ENCODE results near the gene EFL1. TPM values are rescaled to one million over a fixed set of nuclear protein-coding genes. Genes with fewer than 3 reads are reported as not detected.

Gene EFL1
- total and polyA plus RNA-seq, 7 donors = 9.2 to 19.7 (median 13.1) TPM

- Histone ChIP-seq H3K27ac (no peak overlapping the region), H3K36me3 (ENCODE audit: insufficient read depth in 1 of 2, low read depth in 1 of 2) (no peaks in the 10 kb centered on the region), H3K27me3 (ENCODE audit: insufficient read depth in 3 of 3, low read length in 2 of 3) (no peaks in the 10 kb centered on the region), H3K9me3 (no peaks in the 10 kb centered on the region), H3K4me3 (no peak overlapping the region), H3K4me1 (peaks cover 10% of the 10 kb centered on the region)
- ATAC-seq (no peak), DNase-seq (no peak)
- WGBS, 3 donors = 92 to 97% (median 95%) methylated on average over 2 of the region's 2 CpGs
- intact Hi-C loops (cut with DNase I) = no loop called here
- no peak for TF ChIP-seq CTCF (IDR thresholded peaks at IDR 0.05)
These were observed 86.0 kb downstream of the EFL1 start for GRCh38 chr15:82176542-82176941.

GRCh38 chr15:82174471-82175235 lies 87.9 kb downstream of the EFL1 start:
- WGBS, 3 donors = 90 to 94% (median 92%) methylated on average over 5 of the region's 5 CpGs
- Histone ChIP-seq H3K9me3 (no peaks in the 10 kb centered on the region), H3K4me3 (no peak overlapping the region), H3K27ac (no peak overlapping the region), H3K36me3 (ENCODE audit: insufficient read depth in 1 of 2, low read depth in 1 of 2) (no peaks in the 10 kb centered on the region), H3K27me3 (ENCODE audit: insufficient read depth in 3 of 3, low read length in 2 of 3) (no peaks in the 10 kb centered on the region), H3K4me1 (peaks cover 13% of the 10 kb centered on the region)
- DNase-seq (no peak), ATAC-seq (no peak)
- intact Hi-C loops (cut with DNase I) = no loop called here
- TF ChIP-seq CTCF (IDR thresholded peaks at IDR 0.05) = no peak

GRCh38 chr15:82173108-82173507 lies 89.4 kb downstream of the EFL1 start:
- Histone ChIP-seq H3K9me3 (no peaks in the 10 kb centered on the region), H3K27me3 (ENCODE audit: insufficient read depth in 3 of 3, low read length in 2 of 3) (no peaks in the 10 kb centered on the region), H3K36me3 (ENCODE audit: insufficient read depth in 1 of 2, low read depth in 1 of 2) (no peaks in the 10 kb centered on the region), H3K27ac (no peak overlapping the region), H3K4me3 (no peak overlapping the region), H3K4me1 (peaks cover 13% of the 10 kb centered on the region)
- TF ChIP-seq CTCF (IDR thresholded peaks at IDR 0.05) = no peak
- intact Hi-C loops (cut with DNase I) = no loop called here
- WGBS, 3 donors = 94 to 100% (median 97%) methylated on average over 1 of the region's 1 CpG
- no peak for DNase-seq
- no peak for ATAC-seq

GRCh38 chr15:82172506-82172905 lies 90.0 kb downstream of the EFL1 start:
- Histone ChIP-seq H3K9me3 (no peaks in the 10 kb centered on the region), H3K36me3 (ENCODE audit: insufficient read depth in 1 of 2, low read depth in 1 of 2) (no peaks in the 10 kb centered on the region), H3K27ac (no peak overlapping the region), H3K4me3 (no peak overlapping the region), H3K4me1 (peaks cover 7% of the 10 kb centered on the region), H3K27me3 (ENCODE audit: insufficient read depth in 3 of 3, low read length in 2 of 3) (no peaks in the 10 kb centered on the region)
- DNase-seq (no peak), ATAC-seq (no peak)
- no peak for TF ChIP-seq CTCF (IDR thresholded peaks at IDR 0.05)
- 93 to 94% (median 94%) methylated on average over 4 of the region's 4 CpGs for WGBS, 3 donors
- intact Hi-C loops (cut with DNase I) = no loop called here

- intact Hi-C loops (cut with DNase I) = no loop called here
- H3K4me3 ChIP-seq = no peak overlapping the region
- no peaks in the 10 kb centered on the region for H3K9me3 ChIP-seq
- WGBS, 3 donors = 92 to 100% (median 95%) methylated on average over 2 of the region's 2 CpGs
- no peak for TF ChIP-seq CTCF (IDR thresholded peaks at IDR 0.05)
- no peaks in the 10 kb centered on the region for H3K27me3 ChIP-seq (ENCODE audit: insufficient read depth in 3 of 3, low read length in 2 of 3)
- no peak for DNase-seq
- no peak overlapping the region for H3K27ac ChIP-seq
- ATAC-seq = no peak
- H3K36me3 ChIP-seq (ENCODE audit: insufficient read depth in 1 of 2, low read depth in 1 of 2) = peaks cover 0 to 2% of the 10 kb centered on the region in 2 donors
- H3K4me1 ChIP-seq = peaks cover 3% of the 10 kb centered on the region
These were observed 93.8 kb downstream of the EFL1 start for GRCh38 chr15:82168757-82169156.
